H1 (cell line): ENCODE results near the gene KLHL30. TPM values are rescaled to one million over a fixed set of nuclear protein-coding genes. Genes with fewer than 3 reads are reported as not detected.

Experiments
- CTCF ChIA-PET: fragments of 300-600 bp; sonication (Branson Sonifier 250); formaldehyde crosslinking; loops from one replicate; lab custom pipeline; 2021; ENCODE audit not compliant: partially characterized antibody; lab: Charles Lee
- POLR2A ChIA-PET: fragments of 300-600 bp; sonication (Branson Sonifier 250); formaldehyde crosslinking; loops from one replicate; lab custom pipeline; 2021; ENCODE audit warnings: inconsistent platforms; ENCODE audit not compliant: partially characterized antibody; lab: Charles Lee
- DNase-seq, 2 experiments: peaks; one replicate each; pipeline versions ENCODE4 v3.0.0 to v3.0.0-alpha.2; 2010 to 2022; ENCODE audit warnings: low spot score in 2 of 2, low read depth in 1 of 2, mixed read lengths in 1 of 2
- FAIRE-seq: peaks from 2 replicates; lab custom pipeline; 2011; peaks lifted over from hg19 to GRCh38; lab: Jason Lieb, UNC
- H2AFZ ChIP-seq: 2 replicates; pipeline ENCODE4 v1.8.1; 2012; ENCODE audit warnings: low read length, inconsistent platforms
- H2AK5ac ChIP-seq: 2 replicates; pipeline ENCODE4 v1.6.1; 2013; ENCODE audit warnings: low read depth, low read length
- H2BK120ac ChIP-seq: replicated peaks from 2 replicates; pipeline ENCODE3; 2013; ENCODE audit warnings: low read depth, low read length, inconsistent platforms
- H2BK12ac ChIP-seq: 2 replicates; pipeline ENCODE4 v1.6.1; 2013; ENCODE audit warnings: low read depth, low read length
- H2BK15ac ChIP-seq: 2 replicates; pipeline ENCODE4 v1.6.1; 2013; ENCODE audit warnings: low read length
- H2BK20ac ChIP-seq: 2 replicates; pipeline ENCODE4 v1.6.1; 2013; ENCODE audit warnings: low read length
- H2BK5ac ChIP-seq: 2 replicates; pipeline ENCODE4 v1.6.1; 2013; ENCODE audit warnings: low read depth, low read length
- H3K14ac ChIP-seq: 2 replicates; pipeline ENCODE4 v1.6.1; 2013; ENCODE audit warnings: inconsistent platforms; ENCODE audit not compliant: insufficient read length
- H3K18ac ChIP-seq: 2 replicates; pipeline ENCODE4 v1.6.1; 2013; ENCODE audit warnings: low read length; ENCODE audit errors: extremely low read depth
- H3K23ac ChIP-seq: 2 replicates; pipeline ENCODE4 v1.6.1; 2013; ENCODE audit warnings: inconsistent platforms; ENCODE audit not compliant: insufficient read length
- H3K23me2 ChIP-seq: 2 replicates; pipeline ENCODE4 v1.6.1; 2013; ENCODE audit warnings: low read depth, low read length
- H3K27ac ChIP-seq: 2 replicates; pipeline ENCODE4 v1.6.1; 2011; ENCODE audit warnings: low read depth, low read length, inconsistent platforms
- H3K27me3 ChIP-seq, 4 experiments: replicated peaks in 1 of 4; 1 replicate in 1 of 4; 2 replicates in 3 of 4; pipeline versions ENCODE4 v1.6.1 to v1.8.1; 2011 to 2013; ENCODE audit warnings: low read length in 3 of 4, mild to moderate bottlenecking in 3 of 4, inconsistent platforms in 2 of 4, mixed read lengths in 2 of 4, moderate library complexity in 1 of 4; ENCODE audit not compliant: control insufficient read depth in 3 of 4, insufficient read depth in 3 of 4; ENCODE audit errors: extremely low read depth in 1 of 4
- H3K36me3 ChIP-seq, 4 experiments: 2 replicates each; pipeline versions ENCODE4 v1.6.1 to v1.8.1; 2011 to 2013; ENCODE audit warnings: mild to moderate bottlenecking in 4 of 4, low read length in 3 of 4, moderate library complexity in 2 of 4, control low read depth in 1 of 4, inconsistent platforms in 1 of 4; ENCODE audit not compliant: insufficient read depth in 4 of 4, control insufficient read depth in 2 of 4
- H3K4ac ChIP-seq: replicated peaks from 2 replicates; pipeline ENCODE3; 2013; ENCODE audit warnings: low read length, low read depth, mixed read lengths, inconsistent platforms; ENCODE audit not compliant: insufficient read length
- H3K4me1 ChIP-seq, 4 experiments: replicated peaks in 1 of 4; 1 replicate in 1 of 4; 2 replicates in 3 of 4; pipeline versions ENCODE4 v1.6.1 to v1.8.1; 2011 to 2013; ENCODE audit warnings: low read length in 3 of 4, inconsistent platforms in 2 of 4, mixed read lengths in 1 of 4; ENCODE audit not compliant: insufficient read depth in 4 of 4, control insufficient read depth in 3 of 4
- H3K4me2 ChIP-seq, 2 experiments: 2 replicates each; pipeline versions ENCODE4 v1.6.1 to v1.8.1; 2011 to 2013; ENCODE audit warnings: low read depth in 2 of 2, low read length in 2 of 2, control low read depth in 1 of 2, inconsistent platforms in 1 of 2, mild to moderate bottlenecking in 1 of 2; ENCODE audit not compliant: insufficient read depth in 1 of 2
- H3K4me3 ChIP-seq, 4 experiments: fragments of 200-600, 300-600 bp in 1 of 4; sonication (generic), shearing (Covaris generic), sonication (Bioruptor Twin) in 1 of 4; 2 replicates each; pipeline versions ENCODE4 v1.5.1 to v1.8.1; 2011 to 2016; ENCODE audit warnings: low read length in 4 of 4, low read depth in 3 of 4, control low read depth in 2 of 4, inconsistent platforms in 2 of 4, mild to moderate bottlenecking in 2 of 4, mixed read lengths in 1 of 4, moderate library complexity in 1 of 4; ENCODE audit not compliant: insufficient read depth in 2 of 4; ENCODE audit errors: extremely low read depth in 1 of 4
- H3K56ac ChIP-seq: replicated peaks from 2 replicates; pipeline ENCODE3; 2013; ENCODE audit warnings: low read depth, mild to moderate bottlenecking, mixed read lengths, low read length, inconsistent platforms; ENCODE audit not compliant: insufficient read length
- H3K79me1 ChIP-seq: 2 replicates; pipeline ENCODE4 v1.6.1; 2013; ENCODE audit warnings: low read depth, low read length, control low read depth
- H3K79me2 ChIP-seq, 2 experiments: 2 replicates each; pipeline versions ENCODE4 v1.6.1 to v1.8.1; 2012 to 2013; ENCODE audit warnings: low read length in 2 of 2, mild to moderate bottlenecking in 2 of 2, inconsistent platforms in 1 of 2; ENCODE audit not compliant: insufficient read depth in 2 of 2, control insufficient read depth in 1 of 2
- H3K9ac ChIP-seq, 4 experiments: replicated peaks in 1 of 4; 1 replicate in 1 of 4; 2 replicates in 3 of 4; pipeline versions ENCODE4 v1.6.1 to v1.8.1; 2011 to 2013; ENCODE audit warnings: low read depth in 3 of 4, low read length in 3 of 4, control low read depth in 2 of 4, mild to moderate bottlenecking in 2 of 4, moderate library complexity in 2 of 4, inconsistent platforms in 1 of 4; ENCODE audit errors: extremely low read depth in 1 of 4
- H3K9me3 ChIP-seq, 2 experiments: 2 replicates each; pipeline versions ENCODE4 v1.6.1 to v1.8.1; 2012 to 2013; ENCODE audit warnings: mild to moderate bottlenecking in 2 of 2, moderate library complexity in 2 of 2, control low read depth in 1 of 2, inconsistent platforms in 1 of 2, low read depth in 1 of 2, low read length in 1 of 2, mixed read lengths in 1 of 2; ENCODE audit not compliant: insufficient read depth in 2 of 2
- H4K20me1 ChIP-seq, 2 experiments: replicated peaks in 1 of 2; 2 replicates each; pipeline versions ENCODE3 to v1.8.1; 2011 to 2013; ENCODE audit warnings: inconsistent platforms in 2 of 2, low read length in 2 of 2, mild to moderate bottlenecking in 1 of 2; ENCODE audit not compliant: insufficient read depth in 2 of 2, control insufficient read depth in 1 of 2
- H4K5ac ChIP-seq: 2 replicates; pipeline ENCODE4 v1.6.1; 2013; ENCODE audit warnings: low read length, low read depth, mixed read lengths, inconsistent platforms; ENCODE audit not compliant: insufficient read length
- H4K8ac ChIP-seq: 2 replicates; pipeline ENCODE4 v1.8.0; 2013; ENCODE audit warnings: mild to moderate bottlenecking, moderate library complexity, low read length, inconsistent platforms; ENCODE audit not compliant: insufficient read depth; ENCODE audit errors: extremely low read depth
- H4K91ac ChIP-seq: replicated peaks from 2 replicates; pipeline ENCODE3; 2013; ENCODE audit warnings: low read length, mixed read lengths, inconsistent platforms; ENCODE audit not compliant: insufficient read length
- CEBPB ChIP-seq: IDR thresholded peaks from 2 replicates; pipeline ENCODE4 v1.6.1; 2012; ENCODE audit warnings: low read depth, low read length
- CHD1 ChIP-seq: IDR thresholded peaks from 2 replicates; pipeline ENCODE4 v1.6.1; 2012; ENCODE audit warnings: low read depth, low read length, improper control_type of control experiment
- GABPA ChIP-seq: IDR thresholded peaks from 2 replicates; pipeline ENCODE4 v1.6.1; 2011; ENCODE audit warnings: mild to moderate bottlenecking, low read length, moderate library complexity, borderline replicate concordance; ENCODE audit not compliant: insufficient read depth
- SP4 ChIP-seq: IDR thresholded peaks from 2 replicates; pipeline ENCODE4 v1.6.1; 2012; ENCODE audit warnings: low read length, inconsistent platforms
- TBP ChIP-seq: IDR thresholded peaks from 2 replicates; pipeline ENCODE4 v1.6.1; 2011; ENCODE audit warnings: low read depth, low read length, improper control_type of control experiment
- WGBS, 2 experiments: shearing (Covaris generic) in 1 of 2; methylation state at CpG; one replicate each; pipeline versions ENCODE4 v1.1.6 to v1.1.7; 2013 to 2015; ENCODE audit warnings: low lambda C conversion rate in 2 of 2, mixed read lengths in 2 of 2, inconsistent platforms in 1 of 2, low coverage in 1 of 2, missing lambda C conversion rate in 1 of 2; ENCODE audit not compliant: insufficient replicate concordance in 2 of 2, insufficient coverage in 1 of 2, insufficient read length in 1 of 2; ENCODE audit errors: extremely low coverage in 1 of 2, missing lambda C conversion rate in 1 of 2; 5-methylcytosine and 5-hydroxymethylcytosine counted together
- polyA plus RNA-seq, 7 experiments: library from polyadenylated mRNA; depleted of rRNA in 3 of 7; stranded (reverse) in 5 of 7; unstranded in 2 of 7; fragments of >200 nt in 5 of 7; fragments of 200-250 nt in 2 of 7; gene quantifications; 1 replicate in 5 of 7; 2 replicates in 1 of 7; 4 replicates in 1 of 7; pipeline versions ENCODE4 v1.2.1 to v1.2.3, GENCODE V29; 2011 to 2013; ENCODE audit warnings: missing spikeins in 2 of 7, mixed read lengths in 2 of 7
- total RNA-seq: library from RNA; stranded (reverse); fragmentation: NEBNext Ultra II Directional; extraction: Animal tissue kit (Norgen Biotek cat#: 25700); gene quantifications from 2 replicates; pipeline ENCODE4 v1.2.1, GENCODE V29; 2021

Gene KLHL30
- total and polyA plus RNA-seq, 2 of the 8 experiments (the other 6 are each of a cell fraction or from before 2014, with no cell fraction given): not detected

- Histone ChIP-seq H4K91ac (no peak overlapping the region), H2BK20ac (no peak overlapping the region), H2AK5ac (no peak overlapping the region), H3K23ac (no peak overlapping the region), H3K27ac (no peak overlapping the region), H2BK15ac (no peak overlapping the region), H3K9ac (no peak overlapping the region), H3K36me3 (no peaks in the 10 kb centered on the region), H3K14ac (no peak overlapping the region), H2BK12ac (no peak overlapping the region), H2BK120ac (no peak overlapping the region), H3K27me3 (no peaks in the 10 kb centered on the region), H3K4me2 (no peak overlapping the region), H4K20me1 (peaks cover 0 to 1% of the 10 kb centered on the region in 2 experiments), H3K4me1 (no peaks in the 10 kb centered on the region), H3K56ac (no peak overlapping the region), H3K18ac (no peak overlapping the region), H2BK5ac (no peak overlapping the region), H3K4ac (no peak overlapping the region), H2AFZ (no peak overlapping the region), H4K5ac (no peak overlapping the region), H3K79me2 (no peaks in the 10 kb centered on the region), H3K9me3 (no peaks in the 10 kb centered on the region), H3K4me3 (no peak overlapping the region), H4K8ac (no peak overlapping the region), H3K23me2 (no peaks in the 10 kb centered on the region), H3K79me1 (no peaks in the 10 kb centered on the region)
- no peak for DNase-seq
- 89% methylated on average over 14 of the region's 14 CpGs; no CpG with 5 or more reads in 1 of the 2 experiments for WGBS, 2 experiments
- ChIA-PET CTCF (interaction anchor here (0.6 to 7.1 kb wide), 8 partner anchors 9 to 1885 kb away, joined by 3 to 72 read pairs (median 4); no protein-coding TSS in a partner anchor), POLR2A (interaction anchor here (1.2 to 1.4 kb wide), 2 partner anchors 13 to 37 kb away, joined by 3 read pairs; partner anchors contain the start of gene ESPNL)
- TF ChIP-seq SP4: no peak
- TF ChIP-seq CHD1: no peak
- no peak for TF ChIP-seq GABPA
- peak; percentile 71; the same call in 1 of the 2 replicates for TF ChIP-seq CEBPB
- TF ChIP-seq TBP: no peak
- no peak for FAIRE-seq
These were observed 1.5 kb upstream of the KLHL30 start for GRCh38 chr2:238136820-238137537.
